Stomach smooth muscle (tissue), 2 donors: Measurements from ENCODE around the gene ZNF343.

Experiments used
- H3K27ac ChIP-seq: one replicate; pipeline ENCODE4 v1.7.0; 2013; ENCODE audit warnings: mild to moderate bottlenecking, low read length, inconsistent platforms
- H3K27me3 ChIP-seq, 2 donors: one replicate each; pipeline ENCODE4 v1.7.0; 2013; ENCODE audit warnings: low read length in 2 of 2; ENCODE audit not compliant: insufficient read depth in 2 of 2, control insufficient read depth in 1 of 2
- H3K36me3 ChIP-seq, 2 donors: one replicate each; pipeline ENCODE4 v1.7.0; 2013; ENCODE audit warnings: low read length in 2 of 2; ENCODE audit not compliant: control insufficient read depth in 2 of 2, insufficient read depth in 2 of 2
- H3K4me1 ChIP-seq: one replicate; pipeline ENCODE4 v1.7.0; 2013; ENCODE audit warnings: low read length; ENCODE audit not compliant: control insufficient read depth, insufficient read depth
- H3K4me3 ChIP-seq, 2 donors: one replicate each; pipeline ENCODE4 v1.7.0; 2013; ENCODE audit warnings: low read length in 2 of 2
- H3K9ac ChIP-seq, 2 donors: one replicate each; pipeline ENCODE4 v1.7.0; 2013; ENCODE audit warnings: low read length in 2 of 2, mild to moderate bottlenecking in 1 of 2
- H3K9me3 ChIP-seq, 2 donors: one replicate each; pipeline ENCODE4 v1.7.0; 2013; ENCODE audit warnings: low read length in 2 of 2; ENCODE audit not compliant: control insufficient read depth in 2 of 2
- donor health status: healthy.
- donor health status: Pancreatic carcinoma.

ZNF343 gene

DNA sequence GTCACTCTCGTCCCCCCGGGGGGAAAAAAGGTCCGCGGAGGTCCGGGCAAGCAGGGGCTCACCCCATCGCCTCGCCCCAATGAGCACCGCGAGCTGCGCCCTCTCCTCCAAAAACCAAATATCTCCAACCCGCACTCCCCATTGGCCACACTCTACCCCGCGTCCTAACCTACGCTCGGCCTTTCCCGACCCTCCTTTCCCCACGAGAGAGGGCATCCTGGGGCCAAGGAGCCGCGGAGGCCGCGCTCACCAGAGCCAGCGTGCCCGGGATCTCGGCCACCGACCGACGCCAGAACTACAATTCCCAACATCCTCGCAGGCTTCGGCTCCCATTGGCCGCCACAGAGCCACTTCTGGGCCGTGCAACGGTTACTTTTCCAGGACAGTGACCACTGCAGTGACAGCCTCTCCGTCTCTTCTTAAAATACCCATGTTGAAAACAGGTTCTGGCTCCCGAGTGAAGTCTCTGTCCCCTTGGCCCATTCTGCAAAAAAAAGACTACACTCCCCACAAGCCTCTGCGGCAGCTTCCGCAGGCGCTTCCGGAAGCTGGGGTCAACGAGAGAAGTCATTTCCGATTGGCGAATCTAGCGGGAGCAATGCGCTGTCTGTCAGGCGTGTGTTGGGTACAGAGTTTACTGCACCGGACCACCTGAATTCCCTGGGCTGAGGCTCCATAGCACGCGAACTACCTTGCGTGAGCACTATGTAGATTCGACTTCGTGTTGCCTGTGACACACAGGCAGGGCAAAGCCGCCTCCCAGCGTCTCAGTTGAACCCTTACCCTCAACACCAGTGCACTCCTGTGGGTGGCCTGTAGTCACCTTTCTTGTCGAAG is at the start of gene ZNF343:
Gene ZNF343, minus strand, starts transcription at position 285 of the 837 bp plus-strand sequence. CDS start 15,020 bp downstream, outside the sequence.
- no peaks in the 10 kb centered on the region for H3K27me3 ChIP-seq
- H3K36me3 ChIP-seq: no peaks in the 10 kb centered on the region
- peak within 1 kb of the TSS; percentile 94 to 99 for H3K9ac ChIP-seq
- H3K4me3 ChIP-seq: peak within 1 kb of the TSS; percentile 95 to 99
- H3K27ac ChIP-seq: peak within 1 kb of the TSS; percentile 89
- no peaks in the 10 kb centered on the region for H3K9me3 ChIP-seq
- H3K4me1 ChIP-seq: peaks cover 15% of the 10 kb centered on the region

DNA sequence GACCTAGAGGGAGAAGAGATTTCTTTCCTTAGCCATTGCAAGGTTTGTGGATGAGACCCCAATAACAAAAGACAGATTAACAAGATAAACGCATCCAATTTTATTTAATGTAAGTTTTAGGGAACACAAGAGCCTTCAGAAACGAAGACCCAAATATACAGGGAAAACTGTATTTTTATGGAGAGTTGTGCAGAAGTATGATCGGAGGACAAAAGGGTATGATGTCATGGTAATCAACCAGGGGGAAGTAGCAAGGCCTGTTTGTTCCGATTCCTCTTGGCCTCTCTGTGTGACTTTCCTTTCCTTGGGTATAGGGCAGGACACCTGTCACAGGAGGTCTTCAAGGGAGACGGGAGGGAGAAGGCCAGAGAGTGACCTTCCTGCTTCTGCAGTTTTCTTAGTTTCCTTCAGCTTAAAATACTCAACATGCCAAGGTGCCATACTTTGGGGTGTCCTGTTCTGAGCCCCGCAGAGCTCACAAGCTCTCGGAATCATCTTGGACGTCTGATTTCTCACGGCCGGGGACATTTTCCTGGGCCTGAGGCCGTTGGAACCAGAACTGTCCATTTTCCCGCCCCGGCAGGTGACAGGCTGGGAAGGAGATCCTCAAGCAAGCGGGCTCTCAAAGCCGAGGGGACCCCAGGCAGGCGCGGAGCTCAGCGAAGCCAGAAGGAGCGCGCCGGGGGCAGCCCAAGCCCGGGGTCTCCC is 49.3 kb upstream of the ZNF343 start:
- Histone ChIP-seq H3K9ac (no peak overlapping the region), H3K4me3 (peak overlapping the region in 1 of 2 donors; percentile 22), H3K4me1 (peaks cover 7% of the 10 kb centered on the region), H3K27me3 (peaks cover 28% of the 10 kb centered on the region in 2 donors), H3K36me3 (no peaks in the 10 kb centered on the region), H3K27ac (no peak overlapping the region), H3K9me3 (no peaks in the 10 kb centered on the region)

DNA sequence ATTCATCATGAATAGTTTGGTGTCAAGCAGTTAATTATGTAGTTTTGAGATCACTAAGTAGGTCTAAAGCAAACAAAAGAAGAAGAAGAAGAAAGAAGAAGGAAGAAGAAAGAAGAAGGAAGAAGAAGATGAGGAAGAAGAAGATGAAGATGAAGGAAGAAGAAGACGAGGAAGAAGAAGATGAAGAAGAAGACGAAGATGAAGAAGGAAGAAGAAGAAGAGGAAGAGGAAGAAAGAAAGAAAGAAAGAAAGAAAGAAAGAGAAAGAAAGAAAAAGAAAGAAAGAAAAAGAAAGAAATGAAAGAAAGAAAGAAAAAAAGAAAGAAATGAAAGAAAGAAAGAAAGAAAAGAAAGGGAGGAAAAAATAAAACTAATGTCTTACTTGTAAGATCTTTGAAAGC is 36.9 kb upstream of the ZNF343 start:
- no peaks in the 10 kb centered on the region for H3K9me3 ChIP-seq
- peaks cover 0 to 4% of the 10 kb centered on the region in 2 donors for H3K27me3 ChIP-seq
- H3K27ac ChIP-seq: no peak overlapping the region
- no peak overlapping the region for H3K4me3 ChIP-seq
- H3K9ac ChIP-seq: no peak overlapping the region
- H3K36me3 ChIP-seq: no peaks in the 10 kb centered on the region
- H3K4me1 ChIP-seq: no peaks in the 10 kb centered on the region

DNA sequence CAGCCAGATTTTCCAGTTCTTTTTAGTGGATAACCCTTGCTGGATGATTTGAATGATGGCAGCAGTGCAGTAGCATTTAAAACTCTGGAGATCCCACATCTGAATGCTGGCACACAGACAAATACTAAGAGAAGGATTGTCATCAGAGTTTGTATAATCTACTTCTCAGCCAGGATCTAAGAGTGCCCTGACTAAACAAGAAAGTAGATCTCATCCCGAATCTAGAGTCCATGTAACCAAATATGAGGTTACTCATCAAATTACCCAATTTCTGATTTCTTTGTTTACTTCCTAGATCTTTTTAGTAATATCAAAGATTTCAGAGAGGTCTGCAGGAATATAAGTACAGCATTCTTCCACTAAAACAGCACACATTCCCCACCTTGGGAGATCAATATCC is 35.5 kb upstream of the ZNF343 start:
- no peaks in the 10 kb centered on the region for H3K4me1 ChIP-seq
- H3K36me3 ChIP-seq: no peaks in the 10 kb centered on the region
- H3K9me3 ChIP-seq: no peaks in the 10 kb centered on the region
- no peak overlapping the region for H3K9ac ChIP-seq
- H3K27me3 ChIP-seq: peaks cover 0 to 4% of the 10 kb centered on the region in 2 donors
- no peak overlapping the region for H3K27ac ChIP-seq
- no peak overlapping the region for H3K4me3 ChIP-seq

DNA sequence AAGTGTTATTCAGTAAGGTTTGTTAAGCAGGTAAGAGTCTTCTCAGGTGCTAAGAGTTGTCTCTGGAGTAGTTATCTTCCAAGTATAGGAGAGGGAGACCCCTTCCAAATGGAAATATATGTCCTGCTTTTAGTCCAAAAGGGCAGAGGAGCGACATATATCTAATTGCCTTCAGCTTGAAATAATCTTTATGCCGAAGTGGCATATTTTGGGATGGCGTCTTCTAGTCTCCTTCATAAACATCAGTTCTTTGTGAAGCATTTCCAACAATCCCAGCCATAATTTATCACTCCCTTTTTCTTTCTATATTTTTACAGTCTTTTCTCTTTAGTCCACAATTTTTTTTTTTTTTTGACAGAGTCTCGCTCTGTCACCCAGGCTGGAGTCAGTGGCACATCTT is 33.6 kb upstream of the ZNF343 start:
- H3K36me3 ChIP-seq: no peaks in the 10 kb centered on the region
- no peak overlapping the region for H3K27ac ChIP-seq
- no peaks in the 10 kb centered on the region for H3K9me3 ChIP-seq
- no peak overlapping the region for H3K9ac ChIP-seq
- H3K4me3 ChIP-seq: no peak overlapping the region
- H3K4me1 ChIP-seq: no peaks in the 10 kb centered on the region
- peaks cover 6 to 9% of the 10 kb centered on the region in 2 donors for H3K27me3 ChIP-seq

DNA sequence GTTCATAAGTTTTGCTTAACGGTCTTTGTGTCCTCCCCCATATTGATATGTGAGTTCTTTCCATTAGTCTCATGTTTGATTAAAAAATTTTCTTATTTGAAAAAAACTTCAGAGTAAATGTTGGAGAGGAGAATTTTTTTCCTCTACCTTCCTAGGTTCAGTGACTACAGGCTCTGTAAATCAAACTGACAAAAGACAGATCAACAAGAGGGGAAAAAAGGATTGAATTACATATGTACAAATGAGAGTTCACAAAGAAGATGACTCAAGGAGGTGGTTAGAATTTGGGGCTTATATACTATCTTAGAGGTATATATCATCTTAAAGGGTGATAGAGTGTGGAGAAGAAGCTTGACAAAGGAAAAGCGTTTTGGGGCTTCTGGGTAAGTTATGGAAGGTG is 33.2 kb upstream of the ZNF343 start:
- Histone ChIP-seq H3K36me3 (no peaks in the 10 kb centered on the region), H3K27ac (no peak overlapping the region), H3K27me3 (peaks cover 7 to 11% of the 10 kb centered on the region in 2 donors), H3K9ac (no peak overlapping the region), H3K4me1 (no peaks in the 10 kb centered on the region), H3K4me3 (no peak overlapping the region), H3K9me3 (no peaks in the 10 kb centered on the region)

DNA sequence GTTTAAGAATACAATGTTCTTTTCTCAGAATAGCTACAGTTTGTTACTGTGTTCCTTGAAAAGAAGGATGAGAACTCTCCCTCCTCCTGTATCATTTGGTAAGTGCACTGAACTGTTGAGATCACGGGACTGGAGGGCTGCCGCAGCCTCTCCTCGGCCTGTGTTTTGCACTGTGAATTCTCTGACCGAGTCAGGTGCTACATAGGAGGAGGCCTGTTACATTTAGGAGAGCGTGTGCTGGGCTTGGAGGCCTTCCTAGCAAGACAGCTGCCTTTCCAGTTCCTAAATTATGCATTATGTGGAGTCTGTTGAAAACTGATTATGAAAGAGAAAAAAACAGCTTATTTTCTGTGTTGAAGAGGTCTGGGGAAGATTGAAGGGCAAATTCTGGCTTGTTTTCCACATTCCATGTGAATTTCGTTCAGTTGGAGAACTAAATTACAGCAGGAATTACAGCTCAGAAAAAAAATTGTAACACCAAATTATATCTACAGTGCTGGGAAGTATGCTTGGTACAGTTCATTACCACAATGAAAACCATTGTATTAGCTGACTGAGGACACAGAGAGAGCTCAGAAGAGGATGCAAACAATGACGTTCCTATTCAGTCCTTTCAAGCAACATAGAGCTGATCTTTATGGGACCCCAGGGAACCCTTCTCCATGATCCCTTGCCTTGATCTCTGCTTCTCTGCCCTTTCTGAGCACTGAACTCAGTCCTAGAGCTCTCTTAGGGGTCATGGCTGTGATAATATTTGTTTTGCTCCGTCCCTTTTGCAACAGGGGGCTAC is 30.4 kb upstream of the ZNF343 start:
- H3K9me3 ChIP-seq: no peaks in the 10 kb centered on the region
- no peak overlapping the region for H3K27ac ChIP-seq
- no peak overlapping the region for H3K4me3 ChIP-seq
- no peak overlapping the region for H3K9ac ChIP-seq
- no peaks in the 10 kb centered on the region for H3K36me3 ChIP-seq
- no peaks in the 10 kb centered on the region for H3K4me1 ChIP-seq
- H3K27me3 ChIP-seq: peaks cover 16 to 17% of the 10 kb centered on the region in 2 donors

DNA sequence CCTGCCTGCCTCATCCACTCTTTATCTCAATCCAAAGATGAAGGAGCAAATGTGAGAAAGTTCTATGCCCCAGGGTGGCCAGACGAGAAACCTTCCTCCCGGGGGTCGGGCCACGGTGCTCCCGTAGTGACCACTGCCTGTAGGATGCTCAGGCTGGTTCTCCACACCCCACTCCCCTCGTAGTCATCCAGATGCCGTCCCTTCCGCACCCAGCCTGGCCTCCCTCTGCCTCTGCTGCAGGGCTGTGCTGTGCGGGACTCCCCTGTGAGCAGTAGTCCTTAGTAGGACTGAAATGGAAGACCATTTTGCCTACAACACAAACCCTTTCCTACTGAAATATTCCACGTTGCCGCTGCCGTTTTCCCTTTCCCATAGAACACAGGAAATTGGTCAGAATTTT is 29.6 kb upstream of the ZNF343 start:
- Histone ChIP-seq H3K9me3 (no peaks in the 10 kb centered on the region), H3K27me3 (peaks cover 17 to 20% of the 10 kb centered on the region in 2 donors), H3K27ac (no peak overlapping the region), H3K9ac (no peak overlapping the region), H3K36me3 (no peaks in the 10 kb centered on the region), H3K4me1 (no peaks in the 10 kb centered on the region), H3K4me3 (no peak overlapping the region)

DNA sequence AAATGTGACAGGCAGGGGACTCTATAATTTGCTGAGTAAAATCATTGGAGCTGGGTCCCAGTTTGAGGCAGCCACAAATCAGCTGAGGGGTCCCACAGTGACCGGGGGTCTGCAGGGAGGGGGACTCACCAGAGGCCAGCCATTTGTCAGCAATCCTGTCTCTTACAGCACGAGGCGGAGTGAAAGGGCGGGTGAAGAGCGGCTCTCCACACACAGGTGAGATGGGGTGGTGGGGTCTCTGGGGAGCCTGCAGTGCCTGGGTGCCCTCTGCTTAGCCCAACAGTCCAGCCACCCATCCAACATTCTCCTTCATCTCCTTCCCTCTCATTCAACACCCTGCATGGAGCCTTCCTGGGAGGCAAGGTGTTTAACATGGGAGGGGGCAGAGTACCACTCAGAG is 28.4 kb upstream of the ZNF343 start:
- H3K9me3 ChIP-seq: no peaks in the 10 kb centered on the region
- peaks cover 14 to 26% of the 10 kb centered on the region in 2 donors for H3K27me3 ChIP-seq
- no peak overlapping the region for H3K9ac ChIP-seq
- H3K4me1 ChIP-seq: no peaks in the 10 kb centered on the region
- no peak overlapping the region for H3K4me3 ChIP-seq
- no peak overlapping the region for H3K27ac ChIP-seq
- H3K36me3 ChIP-seq: no peaks in the 10 kb centered on the region

DNA sequence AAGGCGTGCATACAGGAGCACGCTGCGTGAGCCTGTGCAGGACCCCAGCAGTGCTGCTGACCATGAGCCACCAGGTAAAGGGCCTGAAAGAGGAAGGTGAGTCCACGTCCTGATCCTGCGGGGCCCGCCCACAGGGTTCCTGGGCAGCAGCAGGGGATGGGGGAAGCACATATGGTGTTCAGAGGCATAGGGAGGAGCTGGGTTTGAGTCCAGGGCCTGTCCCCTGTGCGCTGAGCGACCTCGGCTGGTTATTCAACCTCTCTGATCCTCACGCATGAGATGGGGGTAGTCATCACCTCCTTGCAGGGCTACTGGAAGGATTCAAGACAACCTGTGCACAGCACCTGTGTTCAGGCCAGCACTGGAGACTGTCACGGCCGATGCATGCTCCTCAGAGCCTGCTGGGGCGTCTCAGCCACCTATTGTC is 27.9 kb upstream of the ZNF343 start, which contains the start of gene TMC2:
Gene TMC2, plus strand, starts transcription at position 14 of the 427 bp plus-strand sequence. Its CDS starts 49 bp downstream, at position 63.
- Histone ChIP-seq H3K9ac (no peak within 1 kb of the TSS), H3K27me3 (peaks cover 12 to 26% of the 10 kb centered on the region in 2 donors)

More for the DNA sequence above, 27.9 kb upstream of the ZNF343 start, which contains the start of gene TMC2:
- Histone ChIP-seq H3K9me3 (no peaks in the 10 kb centered on the region), H3K27ac (no peak within 1 kb of the TSS), H3K36me3 (no peaks in the 10 kb centered on the region), H3K4me3 (no peak within 1 kb of the TSS), H3K4me1 (no peaks in the 10 kb centered on the region)
